Liver (tissue), 9 donors: ENCODE measurements around the gene MARCHF7. TPM values are rescaled to one million over a fixed set of nuclear protein-coding genes. Genes with fewer than 3 reads are reported as not detected.

Experiments
- DNase-seq: peaks from one replicate; pipeline ENCODE4 v3.0.0-alpha.2; 2017; ENCODE audit warnings: low spot score
- H3K27ac ChIP-seq, 2 donors: one replicate each; pipeline ENCODE4 v1.7.0; 2013; ENCODE audit warnings: inconsistent platforms in 2 of 2, low read length in 2 of 2, control low read depth in 1 of 2, low read depth in 1 of 2, mild to moderate bottlenecking in 1 of 2
- H3K27me3 ChIP-seq, 4 donors: one replicate each; pipeline versions ENCODE4 v1.6.1 to v1.7.0; 2013; ENCODE audit warnings: low read length in 3 of 4, inconsistent platforms in 1 of 4, mild to moderate bottlenecking in 1 of 4, moderate library complexity in 1 of 4; ENCODE audit not compliant: control insufficient read depth in 4 of 4, insufficient read depth in 4 of 4
- H3K36me3 ChIP-seq, 4 donors: one replicate each; pipeline versions ENCODE4 v1.6.1 to v1.7.0; 2013; ENCODE audit warnings: low read length in 3 of 4, mild to moderate bottlenecking in 3 of 4, low read depth in 1 of 4, moderate library complexity in 1 of 4; ENCODE audit not compliant: control insufficient read depth in 4 of 4, insufficient read depth in 3 of 4
- H3K4me1 ChIP-seq, 4 donors: one replicate each; pipeline versions ENCODE4 v1.6.1 to v1.7.0; 2013; ENCODE audit warnings: low read length in 3 of 4, mild to moderate bottlenecking in 3 of 4, moderate library complexity in 1 of 4; ENCODE audit not compliant: control insufficient read depth in 4 of 4, insufficient read depth in 4 of 4
- H3K4me3 ChIP-seq, 3 donors: one replicate each; pipeline versions ENCODE4 v1.6.1 to v1.7.0; 2013; ENCODE audit warnings: low read length in 3 of 3, control low read depth in 1 of 3, low read depth in 1 of 3, mild to moderate bottlenecking in 1 of 3
- H3K9ac ChIP-seq, 2 donors: one replicate each; pipeline ENCODE4 v1.7.0; 2013; ENCODE audit warnings: low read length in 2 of 2, mild to moderate bottlenecking in 2 of 2, moderate library complexity in 2 of 2, control low read depth in 1 of 2, low read depth in 1 of 2
- H3K9me3 ChIP-seq, 4 donors: one replicate each; pipeline versions ENCODE4 v1.6.1 to v1.7.0; 2013; ENCODE audit warnings: low read length in 3 of 4; ENCODE audit not compliant: control insufficient read depth in 4 of 4
- ATF3 ChIP-seq: IDR thresholded peaks from 2 replicates; pipeline ENCODE4 v1.6.1; 2016; ENCODE audit warnings: antibody characterized with exemption
- CTCF ChIP-seq: fragments of 150-350 bp; IDR thresholded peaks from 2 replicates; pipeline ENCODE4 v1.5.1; 2017; ENCODE audit warnings: improper control_type of control experiment, low read depth, low read length; ENCODE audit not compliant: missing input control
- FOXA1 ChIP-seq: IDR thresholded peaks from 2 replicates; pipeline ENCODE4 v1.6.1; 2016; ENCODE audit warnings: antibody characterized with exemption
- FOXA2 ChIP-seq: IDR thresholded peaks from 2 replicates; pipeline ENCODE4 v1.6.1; 2016; ENCODE audit warnings: antibody characterized with exemption
- HNF4G ChIP-seq: IDR thresholded peaks from 2 replicates; pipeline ENCODE4 v1.6.1; 2016; ENCODE audit warnings: antibody characterized with exemption
- JUND ChIP-seq, 2 donors: IDR thresholded peaks; 2 replicates each; pipeline ENCODE4 v1.6.1; 2016; ENCODE audit warnings: antibody characterized with exemption in 2 of 2
- MAX ChIP-seq: IDR thresholded peaks from 2 replicates; pipeline ENCODE4 v1.6.1; 2016; ENCODE audit warnings: antibody characterized with exemption
- NR2F2 ChIP-seq: IDR thresholded peaks from 2 replicates; pipeline ENCODE4 v1.6.1; 2016; ENCODE audit warnings: antibody characterized with exemption
- RAD21 ChIP-seq, 2 donors: IDR thresholded peaks; 2 replicates each; pipeline ENCODE4 v1.6.1; 2016; ENCODE audit warnings: antibody characterized with exemption in 2 of 2, mild to moderate bottlenecking in 2 of 2
- SP1 ChIP-seq: IDR thresholded peaks from 2 replicates; pipeline ENCODE4 v1.6.1; 2018; ENCODE audit warnings: antibody characterized with exemption, mild to moderate bottlenecking
- TAF1 ChIP-seq: conservative IDR thresholded peaks from 2 replicates; pipeline ENCODE4 v1.6.1; 2016; ENCODE audit warnings: antibody characterized with exemption, mild to moderate bottlenecking
- WGBS: extraction: QIAGEN DNeasy Blood & Tissue Kit; methylation state at CpG from one replicate; pipeline ENCODE4 v1.1.7; 2013; 5-methylcytosine and 5-hydroxymethylcytosine counted together
- polyA plus RNA-seq, 2 donors: library from polyadenylated mRNA; stranded (reverse) in 1 of 2; unstranded in 1 of 2; fragments of 200-250 nt in 1 of 2; fragments of >200 nt in 1 of 2; fragmentation: Nextera tagmentation in 1 of 2; extraction: Ambion mirVana in 1 of 2; gene quantifications; one replicate each; pipeline versions ENCODE4 v1.2.1 to v1.2.3, GENCODE V29; 2013 to 2015
- total RNA-seq, 2 donors: library from RNA; depleted of rRNA; stranded (reverse); fragments of >200 nt; gene quantifications; one replicate each; pipeline ENCODE4 v1.2.3, GENCODE V29; 2014
- TF ChIP-seq, protein P1 (sequence below): IDR thresholded peaks from 2 replicates; pipeline ENCODE4 v1.6.1; 2016; ENCODE audit warnings: antibody characterized with exemption, mild to moderate bottlenecking
- TF ChIP-seq, protein P2 (sequence below): IDR thresholded peaks from 2 replicates; pipeline ENCODE4 v1.6.1; 2016; ENCODE audit warnings: antibody characterized with exemption
- donor health status: healthy.
- donor health status: healthy.
- donor health status: healthy.
- donor health status: healthy.
- donor health status: healthy.

MARCHF7 gene
- total and polyA plus RNA-seq, 4 donors: 16.9 to 57.6 (median 37.5) TPM

GRCh38 chr2:159736048-159736447 is 23.7 kb downstream of the MARCHF7 start:
- no peaks in the 10 kb centered on the region for H3K4me1 ChIP-seq
- no peak overlapping the region for H3K27ac ChIP-seq
- peaks cover 5 to 43% (median 18%) of the 10 kb centered on the region in 4 donors for H3K36me3 ChIP-seq
- no peaks in the 10 kb centered on the region for H3K27me3 ChIP-seq
- 79% methylated on average over 3 of the region's 3 CpGs for WGBS
- no peak for DNase-seq
- no peak overlapping the region for H3K9ac ChIP-seq
- H3K4me3 ChIP-seq: no peak overlapping the region
- TF ChIP-seq SP1 (no peak), FOXA1 (no peak), JUND (IDR thresholded peaks at IDR 0.05) (no peak), CTCF (no peak), TAF1 (no peak), HNF4G (no peak), ATF3 (no peak), FOXA2 (no peak), RAD21 (IDR thresholded peaks at IDR 0.05) (no peak), NR2F2 (no peak)
- TF ChIP-seq, protein P1, sequence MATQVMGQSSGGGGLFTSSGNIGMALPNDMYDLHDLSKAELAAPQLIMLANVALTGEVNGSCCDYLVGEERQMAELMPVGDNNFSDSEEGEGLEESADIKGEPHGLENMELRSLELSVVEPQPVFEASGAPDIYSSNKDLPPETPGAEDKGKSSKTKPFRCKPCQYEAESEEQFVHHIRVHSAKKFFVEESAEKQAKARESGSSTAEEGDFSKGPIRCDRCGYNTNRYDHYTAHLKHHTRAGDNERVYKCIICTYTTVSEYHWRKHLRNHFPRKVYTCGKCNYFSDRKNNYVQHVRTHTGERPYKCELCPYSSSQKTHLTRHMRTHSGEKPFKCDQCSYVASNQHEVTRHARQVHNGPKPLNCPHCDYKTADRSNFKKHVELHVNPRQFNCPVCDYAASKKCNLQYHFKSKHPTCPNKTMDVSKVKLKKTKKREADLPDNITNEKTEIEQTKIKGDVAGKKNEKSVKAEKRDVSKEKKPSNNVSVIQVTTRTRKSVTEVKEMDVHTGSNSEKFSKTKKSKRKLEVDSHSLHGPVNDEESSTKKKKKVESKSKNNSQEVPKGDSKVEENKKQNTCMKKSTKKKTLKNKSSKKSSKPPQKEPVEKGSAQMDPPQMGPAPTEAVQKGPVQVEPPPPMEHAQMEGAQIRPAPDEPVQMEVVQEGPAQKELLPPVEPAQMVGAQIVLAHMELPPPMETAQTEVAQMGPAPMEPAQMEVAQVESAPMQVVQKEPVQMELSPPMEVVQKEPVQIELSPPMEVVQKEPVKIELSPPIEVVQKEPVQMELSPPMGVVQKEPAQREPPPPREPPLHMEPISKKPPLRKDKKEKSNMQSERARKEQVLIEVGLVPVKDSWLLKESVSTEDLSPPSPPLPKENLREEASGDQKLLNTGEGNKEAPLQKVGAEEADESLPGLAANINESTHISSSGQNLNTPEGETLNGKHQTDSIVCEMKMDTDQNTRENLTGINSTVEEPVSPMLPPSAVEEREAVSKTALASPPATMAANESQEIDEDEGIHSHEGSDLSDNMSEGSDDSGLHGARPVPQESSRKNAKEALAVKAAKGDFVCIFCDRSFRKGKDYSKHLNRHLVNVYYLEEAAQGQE: no peak
- TF ChIP-seq, protein P2, sequence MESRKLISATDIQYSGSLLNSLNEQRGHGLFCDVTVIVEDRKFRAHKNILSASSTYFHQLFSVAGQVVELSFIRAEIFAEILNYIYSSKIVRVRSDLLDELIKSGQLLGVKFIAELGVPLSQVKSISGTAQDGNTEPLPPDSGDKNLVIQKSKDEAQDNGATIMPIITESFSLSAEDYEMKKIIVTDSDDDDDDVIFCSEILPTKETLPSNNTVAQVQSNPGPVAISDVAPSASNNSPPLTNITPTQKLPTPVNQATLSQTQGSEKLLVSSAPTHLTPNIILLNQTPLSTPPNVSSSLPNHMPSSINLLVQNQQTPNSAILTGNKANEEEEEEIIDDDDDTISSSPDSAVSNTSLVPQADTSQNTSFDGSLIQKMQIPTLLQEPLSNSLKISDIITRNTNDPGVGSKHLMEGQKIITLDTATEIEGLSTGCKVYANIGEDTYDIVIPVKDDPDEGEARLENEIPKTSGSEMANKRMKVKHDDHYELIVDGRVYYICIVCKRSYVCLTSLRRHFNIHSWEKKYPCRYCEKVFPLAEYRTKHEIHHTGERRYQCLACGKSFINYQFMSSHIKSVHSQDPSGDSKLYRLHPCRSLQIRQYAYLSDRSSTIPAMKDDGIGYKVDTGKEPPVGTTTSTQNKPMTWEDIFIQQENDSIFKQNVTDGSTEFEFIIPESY: no peak
- no peaks in the 10 kb centered on the region for H3K9me3 ChIP-seq

DNA sequence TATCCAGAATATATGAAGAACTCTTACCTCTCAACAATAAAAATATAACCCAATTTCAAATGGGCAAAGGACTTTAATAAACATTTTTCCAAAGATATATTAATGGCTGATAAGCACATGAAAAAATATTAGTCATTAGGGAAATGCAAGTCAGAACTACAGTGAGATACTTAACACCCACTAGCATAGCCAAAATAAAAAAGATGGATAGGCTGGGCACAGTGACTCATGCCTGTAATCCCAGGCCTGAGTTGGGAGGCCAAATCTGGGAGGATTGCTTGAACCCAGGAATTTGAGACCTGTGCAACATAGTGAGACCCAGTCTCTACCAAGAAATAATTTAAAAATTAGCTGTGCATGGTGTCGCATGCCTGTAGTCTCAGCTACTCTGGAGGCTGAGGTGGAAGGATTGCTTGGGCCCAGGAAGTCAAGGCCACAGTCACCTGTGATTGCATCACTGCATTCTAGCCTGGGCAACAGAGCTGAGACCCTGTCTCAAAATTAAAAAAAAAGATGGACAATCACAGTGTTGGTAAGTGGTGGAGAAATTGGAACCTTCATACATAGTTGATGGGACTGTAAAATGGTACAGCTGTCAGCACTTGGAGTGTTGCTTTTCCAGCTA is 25.1 kb downstream of the MARCHF7 start:
- Histone ChIP-seq H3K9ac (no peak overlapping the region), H3K27me3 (no peaks in the 10 kb centered on the region), H3K36me3 (peaks cover 5 to 39% (median 17%) of the 10 kb centered on the region in 4 donors), H3K4me3 (no peak overlapping the region), H3K27ac (no peak overlapping the region), H3K4me1 (no peaks in the 10 kb centered on the region), H3K9me3 (no peaks in the 10 kb centered on the region)
- TF ChIP-seq MAX (no peak), NR2F2 (no peak), TAF1 (no peak), FOXA1 (no peak)
- TF ChIP-seq, protein P1: no peak
- TF ChIP-seq, protein P2: no peak
- no peak for DNase-seq
- 98% methylated on average over 1 of the region's 1 CpG for WGBS
